ENCODE measurements around the gene OR7G1.
A peak's percentile ranks its signal among the peaks of the same experiment; 100 is the strongest.

Gene OR7G1

DNA sequence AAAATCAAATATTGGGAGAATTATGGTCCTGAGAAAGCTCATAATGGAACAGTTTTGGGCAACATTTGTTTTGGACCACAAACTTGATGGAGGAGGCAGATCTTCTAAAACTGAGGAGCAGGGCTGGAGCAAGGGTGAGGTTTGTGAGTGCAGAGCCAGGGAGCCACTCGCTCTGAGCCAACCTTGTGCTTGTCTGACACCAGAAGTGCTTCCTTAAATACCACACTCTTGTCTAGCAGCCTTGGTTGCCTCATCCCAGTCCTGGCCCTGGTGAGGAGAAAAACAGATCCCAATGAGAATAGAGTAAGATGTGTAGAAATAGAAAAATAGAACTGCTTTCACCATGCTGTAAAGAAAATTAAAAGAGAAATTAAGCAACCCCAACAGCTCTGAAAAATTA is 31.3 kb upstream of the OR7G1 start:
- Histone ChIP-seq H3K36me3 (ENCODE audit: control insufficient read depth in 5 of 5, insufficient read depth in 5 of 5, low read length in 5 of 5) (peaks cover 0 to 8% (median 6%) of the 10 kb centered on the region in 5 donors), H3K27me3 (ENCODE audit: control insufficient read depth in 5 of 5, insufficient read depth in 4 of 5, low read length in 5 of 5) (no peaks in the 10 kb centered on the region), H3K4me3 (ENCODE audit: low read depth in 1 of 5, low read length in 5 of 5) (no peak overlapping the region), H3K4me1 (ENCODE audit: control insufficient read depth in 5 of 5, insufficient read depth in 5 of 5, low read length in 5 of 5) (peaks cover 0 to 10% (median under 1%) of the 10 kb centered on the region in 5 donors), H3K27ac (ENCODE audit: low read depth, low read length) (no peak overlapping the region), H3K9ac (ENCODE audit: low read length in 5 of 5) (no peak overlapping the region), H3K9me3 (ENCODE audit: control insufficient read depth in 5 of 5, low read length in 5 of 5) (peaks cover 3 to 15% (median 11%) of the 10 kb centered on the region in 5 donors)

DNA sequence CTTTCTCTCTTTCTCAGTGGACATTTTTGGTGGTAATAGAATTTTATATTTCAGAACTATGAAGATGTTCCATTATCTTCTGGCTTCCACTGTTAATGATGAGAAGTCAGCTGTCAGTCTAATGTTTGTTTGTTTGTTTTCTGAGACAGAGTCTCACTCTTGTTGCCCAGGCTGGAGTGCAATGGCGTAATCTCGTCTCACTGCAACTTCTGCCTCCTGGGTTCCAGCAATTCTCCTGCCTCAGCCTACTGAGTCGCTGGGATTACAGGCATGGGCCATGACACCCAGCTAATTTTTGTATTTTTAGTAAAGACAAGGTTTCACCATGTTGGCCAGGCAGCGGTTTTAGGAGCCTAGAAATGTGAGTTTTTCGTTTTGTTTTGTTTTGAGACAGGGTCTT is 29.4 kb upstream of the OR7G1 start:
- Histone ChIP-seq H3K9ac (ENCODE audit: low read length in 5 of 5) (no peak overlapping the region), H3K27me3 (ENCODE audit: control insufficient read depth in 5 of 5, insufficient read depth in 4 of 5, low read length in 5 of 5) (no peaks in the 10 kb centered on the region), H3K27ac (ENCODE audit: low read depth, low read length) (no peak overlapping the region), H3K36me3 (ENCODE audit: control insufficient read depth in 5 of 5, insufficient read depth in 5 of 5, low read length in 5 of 5) (peaks cover 0 to 8% (median 6%) of the 10 kb centered on the region in 5 donors), H3K4me1 (ENCODE audit: control insufficient read depth in 5 of 5, insufficient read depth in 5 of 5, low read length in 5 of 5) (peaks cover 0 to 24% (median 15%) of the 10 kb centered on the region in 5 donors), H3K4me3 (ENCODE audit: low read depth in 1 of 5, low read length in 5 of 5) (no peak overlapping the region), H3K9me3 (ENCODE audit: control insufficient read depth in 5 of 5, low read length in 5 of 5) (peaks cover 3 to 15% (median 10%) of the 10 kb centered on the region in 5 donors)

DNA sequence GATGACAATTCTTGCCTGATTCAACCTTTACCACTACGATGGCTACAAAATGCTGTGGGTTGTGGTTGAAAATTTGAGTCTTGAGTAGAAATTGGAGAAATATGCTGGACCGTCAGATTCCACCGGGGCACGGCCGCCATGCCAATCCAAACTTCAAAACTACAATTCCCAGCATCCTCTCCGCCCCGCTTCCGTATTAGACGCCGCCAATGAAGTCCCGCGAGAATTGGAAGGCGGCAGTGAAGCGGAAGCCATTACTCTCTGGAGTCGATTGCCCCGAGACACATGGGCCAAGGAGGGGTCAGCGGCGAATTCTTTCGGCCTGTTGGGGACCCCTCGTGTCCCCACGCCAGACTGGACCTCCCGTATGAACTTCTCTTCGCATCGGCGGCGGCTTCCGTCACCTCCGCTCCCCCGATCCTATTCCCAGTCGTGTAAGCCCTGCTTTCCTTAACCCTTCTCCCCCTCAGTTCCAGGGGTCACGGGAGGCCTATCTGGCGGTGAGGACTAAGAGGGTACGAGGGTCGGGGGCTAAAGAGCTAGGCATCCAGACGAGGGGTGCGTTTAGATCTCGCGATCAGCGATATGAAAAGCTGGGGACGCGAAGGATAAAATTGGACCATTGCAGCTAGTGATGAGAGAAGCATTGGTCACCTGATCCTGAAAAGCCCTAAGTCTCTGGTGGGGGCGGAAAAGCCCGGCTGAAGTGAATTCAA is 24.8 kb upstream of the OR7G1 start, which contains the start of gene ZNF317:
Gene ZNF317 (plus strand): TSS at position 239 of the 716 bp plus-strand sequence. CDS start 15,620 bp downstream, outside the sequence.
- H3K9ac ChIP-seq (ENCODE audit: low read length in 5 of 5): peak within 1 kb of the TSS; percentile 83 to 99 (median 98)
- H3K4me1 ChIP-seq (ENCODE audit: control insufficient read depth in 5 of 5, insufficient read depth in 5 of 5, low read length in 5 of 5): peaks cover 2 to 23% (median 20%) of the 10 kb centered on the region in 5 donors
- peak within 1 kb of the TSS; percentile 96 for H3K27ac ChIP-seq (ENCODE audit: low read depth, low read length)
- peak within 1 kb of the TSS; percentile 81 to 100 (median 94) for H3K4me3 ChIP-seq (ENCODE audit: low read depth in 1 of 5, low read length in 5 of 5)
- H3K36me3 ChIP-seq (ENCODE audit: control insufficient read depth in 5 of 5, insufficient read depth in 5 of 5, low read length in 5 of 5): no peaks in the 10 kb centered on the region
- no peaks in the 10 kb centered on the region for H3K27me3 ChIP-seq (ENCODE audit: control insufficient read depth in 5 of 5, insufficient read depth in 4 of 5, low read length in 5 of 5)
- peaks cover 3 to 9% (median 8%) of the 10 kb centered on the region in 5 donors for H3K9me3 ChIP-seq (ENCODE audit: control insufficient read depth in 5 of 5, low read length in 5 of 5)

DNA sequence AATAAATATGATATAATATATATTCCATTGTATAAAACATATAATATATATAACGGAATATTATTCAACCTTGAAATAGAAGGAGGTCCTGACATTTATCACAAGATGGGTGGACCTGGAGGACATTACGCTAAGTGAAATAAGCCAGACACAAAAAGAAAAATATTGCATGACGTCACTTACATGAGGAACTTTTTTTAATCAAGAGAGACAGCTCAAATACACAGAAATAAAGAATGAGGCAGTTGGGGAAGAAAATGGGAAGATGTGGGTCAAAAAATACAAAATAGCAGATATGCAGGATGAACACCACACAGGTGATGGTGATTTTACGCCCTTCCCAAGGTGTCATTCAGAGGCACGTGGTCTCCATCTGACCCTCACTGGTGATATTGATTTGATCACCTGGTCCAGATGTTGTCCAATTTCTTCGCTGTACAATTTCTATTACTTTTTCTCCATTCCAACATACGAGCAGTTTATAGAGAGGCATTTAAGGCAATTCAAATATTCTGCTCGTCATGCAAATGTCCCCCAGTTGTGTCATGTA is 24.1 kb upstream of the OR7G1 start:
- H3K27ac ChIP-seq (ENCODE audit: low read depth, low read length): peak overlapping the region; percentile 96
- peak overlapping the region in 4 of 5 donors; percentile 83 to 99 (median 98) for H3K9ac ChIP-seq (ENCODE audit: low read length in 5 of 5)
- H3K36me3 ChIP-seq (ENCODE audit: control insufficient read depth in 5 of 5, insufficient read depth in 5 of 5, low read length in 5 of 5): no peaks in the 10 kb centered on the region
- H3K4me1 ChIP-seq (ENCODE audit: control insufficient read depth in 5 of 5, insufficient read depth in 5 of 5, low read length in 5 of 5): peaks cover 2 to 23% (median 20%) of the 10 kb centered on the region in 5 donors
- H3K27me3 ChIP-seq (ENCODE audit: control insufficient read depth in 5 of 5, insufficient read depth in 4 of 5, low read length in 5 of 5): no peaks in the 10 kb centered on the region
- peak overlapping the region; percentile 81 to 100 (median 94) for H3K4me3 ChIP-seq (ENCODE audit: low read depth in 1 of 5, low read length in 5 of 5)
- peaks cover 0 to 3% (median 2%) of the 10 kb centered on the region in 5 donors for H3K9me3 ChIP-seq (ENCODE audit: control insufficient read depth in 5 of 5, low read length in 5 of 5)

DNA sequence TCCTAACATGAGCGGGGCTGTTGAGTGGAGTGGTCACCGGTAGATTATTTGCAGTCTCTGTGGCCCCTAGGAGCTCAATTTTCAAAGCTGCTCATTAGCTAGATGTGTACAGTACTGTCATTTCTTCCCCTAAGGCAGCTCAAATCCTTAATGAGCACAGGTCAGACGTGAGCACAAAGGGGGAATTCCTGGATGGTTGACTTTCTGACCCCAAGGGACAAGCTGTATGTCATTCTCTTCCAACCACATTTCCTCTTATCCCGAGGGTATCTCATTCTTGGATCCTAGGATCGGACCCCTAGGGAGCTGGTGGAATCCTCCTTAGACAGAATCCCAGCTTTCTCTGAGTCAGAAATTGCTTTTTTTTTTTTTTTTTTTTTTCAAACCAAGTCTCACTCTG is 16.9 kb upstream of the OR7G1 start:
- Histone ChIP-seq H3K27ac (ENCODE audit: low read depth, low read length) (no peak overlapping the region), H3K27me3 (ENCODE audit: control insufficient read depth in 5 of 5, insufficient read depth in 4 of 5, low read length in 5 of 5) (peaks cover 0 to 1% (median 0%) of the 10 kb centered on the region in 5 donors), H3K4me3 (ENCODE audit: low read depth in 1 of 5, low read length in 5 of 5) (no peak overlapping the region), H3K9ac (ENCODE audit: low read length in 5 of 5) (no peak overlapping the region), H3K36me3 (ENCODE audit: control insufficient read depth in 5 of 5, insufficient read depth in 5 of 5, low read length in 5 of 5) (no peaks in the 10 kb centered on the region), H3K9me3 (ENCODE audit: control insufficient read depth in 5 of 5, low read length in 5 of 5) (no peaks in the 10 kb centered on the region), H3K4me1 (ENCODE audit: control insufficient read depth in 5 of 5, insufficient read depth in 5 of 5, low read length in 5 of 5) (no peaks in the 10 kb centered on the region)

DNA sequence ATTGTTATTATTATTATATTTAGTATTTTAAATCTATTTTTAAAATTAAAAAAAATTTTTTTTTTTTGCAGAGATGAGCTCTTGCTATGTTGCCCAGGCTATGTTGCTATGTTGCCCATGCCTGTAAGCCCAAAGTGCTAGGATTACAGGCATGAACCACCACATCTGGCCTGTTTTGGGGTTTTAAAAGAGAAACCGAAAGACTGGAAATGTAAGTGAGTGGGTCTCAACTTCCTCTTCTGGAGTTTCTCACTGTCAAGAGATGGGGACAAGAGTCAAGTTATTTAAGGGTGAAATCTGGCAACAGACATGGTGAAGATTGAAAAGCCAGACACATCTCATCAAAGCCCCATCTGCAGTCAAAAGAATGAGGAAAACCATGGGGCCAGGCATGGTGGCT is 15.4 kb upstream of the OR7G1 start:
- Histone ChIP-seq H3K4me3 (ENCODE audit: low read depth in 1 of 5, low read length in 5 of 5) (no peak overlapping the region), H3K36me3 (ENCODE audit: control insufficient read depth in 5 of 5, insufficient read depth in 5 of 5, low read length in 5 of 5) (no peaks in the 10 kb centered on the region), H3K4me1 (ENCODE audit: control insufficient read depth in 5 of 5, insufficient read depth in 5 of 5, low read length in 5 of 5) (no peaks in the 10 kb centered on the region), H3K9ac (ENCODE audit: low read length in 5 of 5) (no peak overlapping the region), H3K9me3 (ENCODE audit: control insufficient read depth in 5 of 5, low read length in 5 of 5) (no peaks in the 10 kb centered on the region), H3K27ac (ENCODE audit: low read depth, low read length) (no peak overlapping the region), H3K27me3 (ENCODE audit: control insufficient read depth in 5 of 5, insufficient read depth in 4 of 5, low read length in 5 of 5) (peaks cover 0 to 5% (median 0%) of the 10 kb centered on the region in 5 donors)

DNA sequence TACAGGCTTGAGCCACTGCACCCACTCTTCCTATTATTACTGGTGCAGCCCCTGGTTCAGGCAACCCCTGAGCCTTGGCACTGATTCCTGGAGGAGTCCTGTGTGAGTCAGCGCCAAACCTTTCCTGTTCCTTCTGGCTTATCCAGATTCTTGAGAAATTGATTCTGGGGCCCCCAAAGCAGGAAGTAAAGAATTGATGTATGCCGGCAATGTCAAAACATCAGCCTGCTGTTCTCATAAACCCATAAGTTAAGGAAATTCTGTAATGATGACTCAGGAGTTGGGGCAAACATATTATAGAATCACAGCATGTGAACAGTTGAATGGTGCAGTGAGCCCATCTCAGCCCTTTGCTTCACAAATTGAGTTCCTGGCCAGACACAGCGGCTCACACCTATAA is 12.6 kb upstream of the OR7G1 start:
- no peaks in the 10 kb centered on the region for H3K9me3 ChIP-seq (ENCODE audit: control insufficient read depth in 5 of 5, low read length in 5 of 5)
- no peaks in the 10 kb centered on the region for H3K4me1 ChIP-seq (ENCODE audit: control insufficient read depth in 5 of 5, insufficient read depth in 5 of 5, low read length in 5 of 5)
- peaks cover 0 to 5% (median 0%) of the 10 kb centered on the region in 5 donors for H3K27me3 ChIP-seq (ENCODE audit: control insufficient read depth in 5 of 5, insufficient read depth in 4 of 5, low read length in 5 of 5)

DNA sequence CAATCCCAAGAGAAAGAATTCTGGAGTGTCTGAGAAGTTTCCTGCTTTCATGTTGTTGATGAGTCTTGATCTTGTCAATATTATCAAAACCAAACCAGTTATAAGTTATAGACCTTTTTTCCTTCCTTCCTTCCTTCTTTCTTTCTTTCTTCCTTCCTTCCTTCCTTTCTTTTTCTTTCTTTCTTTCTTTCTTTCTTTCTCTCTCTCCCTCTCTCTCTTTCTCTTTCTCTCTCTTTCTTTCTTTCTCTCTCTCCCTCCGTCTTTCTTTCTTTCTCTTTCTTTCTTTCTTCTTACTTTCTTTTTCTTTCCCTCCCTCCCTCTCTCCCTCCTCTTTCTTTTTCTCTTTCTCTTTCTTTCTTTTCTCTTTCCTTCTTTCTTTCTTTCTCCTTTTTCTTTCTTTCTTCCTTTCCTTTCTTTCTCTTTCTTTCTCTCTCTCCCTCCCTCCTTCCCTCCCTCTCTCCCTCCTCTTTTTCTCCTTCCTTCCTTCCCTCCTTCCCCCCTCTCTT is 11.4 kb upstream of the OR7G1 start, which contains the start of gene OR7G3:
Gene OR7G3 (minus strand): TSS at position 51 of the 506 bp plus-strand sequence. CDS start 0 bp downstream, at position 51.
- no peaks in the 10 kb centered on the region for H3K9me3 ChIP-seq (ENCODE audit: control insufficient read depth in 5 of 5, low read length in 5 of 5)
- H3K27ac ChIP-seq (ENCODE audit: low read depth, low read length): no peak within 1 kb of the TSS
- H3K9ac ChIP-seq (ENCODE audit: low read length in 5 of 5): no peak within 1 kb of the TSS
- no peak within 1 kb of the TSS for H3K4me3 ChIP-seq (ENCODE audit: low read depth in 1 of 5, low read length in 5 of 5)
- H3K4me1 ChIP-seq (ENCODE audit: control insufficient read depth in 5 of 5, insufficient read depth in 5 of 5, low read length in 5 of 5): no peaks in the 10 kb centered on the region
- peaks cover 0 to 5% (median 0%) of the 10 kb centered on the region in 5 donors for H3K27me3 ChIP-seq (ENCODE audit: control insufficient read depth in 5 of 5, insufficient read depth in 4 of 5, low read length in 5 of 5)
- H3K36me3 ChIP-seq (ENCODE audit: control insufficient read depth in 5 of 5, insufficient read depth in 5 of 5, low read length in 5 of 5): no peaks in the 10 kb centered on the region

More for the DNA sequence above, 12.6 kb upstream of the OR7G1 start:
- Histone ChIP-seq H3K36me3 (ENCODE audit: control insufficient read depth in 5 of 5, insufficient read depth in 5 of 5, low read length in 5 of 5) (no peaks in the 10 kb centered on the region), H3K4me3 (ENCODE audit: low read depth in 1 of 5, low read length in 5 of 5) (no peak overlapping the region), H3K9ac (ENCODE audit: low read length in 5 of 5) (no peak overlapping the region), H3K27ac (ENCODE audit: low read depth, low read length) (no peak overlapping the region)

DNA sequence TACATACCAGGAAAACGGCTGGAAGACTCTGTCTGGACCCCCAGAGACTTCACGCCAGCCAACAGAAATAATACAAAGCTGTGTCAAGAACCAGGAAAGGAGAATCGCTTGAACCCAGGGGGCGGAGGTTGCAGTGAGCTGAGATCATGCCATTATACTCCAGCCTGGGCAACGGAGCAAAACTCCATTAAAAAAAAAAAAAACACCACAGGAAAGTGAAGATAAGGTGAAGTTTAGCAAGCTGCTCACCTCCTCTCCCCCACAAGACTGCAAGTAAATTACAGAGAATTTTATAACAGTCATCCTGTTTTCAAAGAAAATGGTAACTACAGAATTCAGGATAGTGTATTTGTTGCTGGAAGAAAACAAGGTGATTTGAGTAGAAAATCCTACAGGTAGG is 984 bp upstream of the OR7G1 start:
- Histone ChIP-seq H3K27ac (ENCODE audit: low read depth, low read length) (no peak overlapping the region), H3K27me3 (ENCODE audit: control insufficient read depth in 5 of 5, insufficient read depth in 4 of 5, low read length in 5 of 5) (peaks cover 0 to 4% (median 2%) of the 10 kb centered on the region in 5 donors), H3K4me1 (ENCODE audit: control insufficient read depth in 5 of 5, insufficient read depth in 5 of 5, low read length in 5 of 5) (no peaks in the 10 kb centered on the region), H3K9me3 (ENCODE audit: control insufficient read depth in 5 of 5, low read length in 5 of 5) (no peaks in the 10 kb centered on the region), H3K9ac (ENCODE audit: low read length in 5 of 5) (no peak overlapping the region), H3K4me3 (ENCODE audit: low read depth in 1 of 5, low read length in 5 of 5) (no peak overlapping the region), H3K36me3 (ENCODE audit: control insufficient read depth in 5 of 5, insufficient read depth in 5 of 5, low read length in 5 of 5) (no peaks in the 10 kb centered on the region)

DNA sequence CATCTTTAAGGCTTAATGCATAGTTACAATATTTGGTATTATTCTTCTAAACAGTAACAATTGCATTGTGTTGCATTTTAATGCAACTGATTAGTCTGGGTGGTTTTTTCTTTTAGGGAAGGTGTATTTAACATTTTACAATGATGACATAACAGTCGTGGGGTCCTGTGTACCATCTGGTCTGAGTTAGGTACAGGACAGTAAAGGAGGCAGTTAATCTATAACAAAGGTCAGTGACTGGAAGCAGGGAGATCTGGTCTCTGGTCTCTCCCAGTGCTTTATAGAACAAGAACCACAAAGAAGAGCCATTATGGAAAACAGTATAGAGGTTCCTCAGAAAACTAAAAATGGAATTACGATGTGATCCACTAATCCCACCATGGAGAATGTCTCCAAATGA is 5.6 kb downstream of the OR7G1 start:
- Histone ChIP-seq H3K27me3 (ENCODE audit: control insufficient read depth in 5 of 5, insufficient read depth in 4 of 5, low read length in 5 of 5) (peaks cover 0 to 3% (median 0%) of the 10 kb centered on the region in 5 donors), H3K9me3 (ENCODE audit: control insufficient read depth in 5 of 5, low read length in 5 of 5) (no peaks in the 10 kb centered on the region), H3K36me3 (ENCODE audit: control insufficient read depth in 5 of 5, insufficient read depth in 5 of 5, low read length in 5 of 5) (no peaks in the 10 kb centered on the region), H3K9ac (ENCODE audit: low read length in 5 of 5) (no peak overlapping the region), H3K27ac (ENCODE audit: low read depth, low read length) (no peak overlapping the region), H3K4me3 (ENCODE audit: low read depth in 1 of 5, low read length in 5 of 5) (no peak overlapping the region), H3K4me1 (ENCODE audit: control insufficient read depth in 5 of 5, insufficient read depth in 5 of 5, low read length in 5 of 5) (no peaks in the 10 kb centered on the region)

Measured in subcutaneous abdominal adipose tissue (tissue), 5 donors.